Inflammatory macrophage treated with lipopolysaccharide for 1 hour (primary cell): ENCODE results near the gene ELMO1.
A peak's percentile ranks its signal among the peaks of the same experiment; 100 is the strongest.

Experiments used
- DNase-seq, 2 donors: peaks; one replicate each; pipeline ENCODE4 v3.0.0-alpha.2; 2020 to 2022

ELMO1 gene

GRCh38 chr7:37342688-37343471, 105.8 kb downstream of the ELMO1 start:
- DNase-seq, result peak; percentile 62 to 76

DNA sequence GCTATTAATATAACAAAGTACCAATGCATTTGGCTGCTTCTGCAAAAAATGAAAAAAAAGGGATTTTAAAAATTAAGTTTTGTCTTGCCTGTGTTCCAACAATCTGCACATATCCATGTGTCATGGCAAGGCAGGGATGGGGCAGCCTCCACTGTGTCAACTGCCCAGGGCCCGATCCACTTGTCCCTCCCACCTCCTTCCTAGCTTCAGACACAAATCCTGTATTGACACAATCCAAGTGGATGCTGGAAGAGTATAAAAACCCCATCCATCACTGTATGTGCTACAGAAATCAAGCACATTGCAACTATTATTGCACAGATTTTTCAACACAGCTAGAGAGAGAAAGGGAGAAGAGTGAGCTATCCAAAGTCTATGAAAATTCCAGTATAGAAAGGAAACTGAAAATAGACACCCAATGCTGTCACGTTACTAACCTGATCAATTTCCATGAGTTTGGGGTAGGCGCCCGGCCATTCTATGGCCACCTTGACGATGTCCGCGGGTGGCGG, 106.4 kb downstream of the ELMO1 start:
- peak in 1 of 2 donors; percentile 57 for DNase-seq

GRCh38 chr7:37341033-37341630, 107.5 kb downstream of the ELMO1 start:
- no peak for DNase-seq

DNA sequence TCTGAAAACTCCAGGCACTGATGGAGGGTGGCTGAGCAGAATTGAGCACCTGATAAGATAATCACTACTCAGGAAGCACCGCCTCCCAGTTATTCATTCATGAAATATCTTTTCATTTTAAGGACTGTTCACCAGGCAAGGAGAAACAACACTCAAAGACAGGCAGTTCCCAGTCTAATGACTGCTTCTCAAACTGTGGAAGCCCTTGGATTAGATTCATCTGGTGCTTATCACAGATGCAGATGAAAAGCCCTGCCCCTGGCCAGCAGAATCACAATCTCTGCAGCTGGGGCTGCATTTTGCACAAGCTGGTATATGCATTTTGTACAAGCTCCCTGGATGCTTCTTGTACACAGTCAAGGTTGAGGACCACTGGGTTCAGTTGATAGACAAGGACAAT, 109.7 kb downstream of the ELMO1 start:
- no peak for DNase-seq

- DNase-seq, result no peak
Observed at GRCh38 chr7:37337522-37337921, 111.1 kb downstream of the ELMO1 start.

- DNase-seq, result peak; percentile 73 to 74
Observed at GRCh38 chr7:37336259-37336658, 112.4 kb downstream of the ELMO1 start.

GRCh38 chr7:37333075-37333474, 115.6 kb downstream of the ELMO1 start:
- DNase-seq, result no peak

GRCh38 chr7:37332243-37333016, 116.2 kb downstream of the ELMO1 start:
- DNase-seq, result no peak

- no peak for DNase-seq
Observed at GRCh38 chr7:37330775-37331174, 117.9 kb downstream of the ELMO1 start.

- DNase-seq, result no peak
Observed at GRCh38 chr7:37329940-37330339, 118.7 kb downstream of the ELMO1 start.

DNA sequence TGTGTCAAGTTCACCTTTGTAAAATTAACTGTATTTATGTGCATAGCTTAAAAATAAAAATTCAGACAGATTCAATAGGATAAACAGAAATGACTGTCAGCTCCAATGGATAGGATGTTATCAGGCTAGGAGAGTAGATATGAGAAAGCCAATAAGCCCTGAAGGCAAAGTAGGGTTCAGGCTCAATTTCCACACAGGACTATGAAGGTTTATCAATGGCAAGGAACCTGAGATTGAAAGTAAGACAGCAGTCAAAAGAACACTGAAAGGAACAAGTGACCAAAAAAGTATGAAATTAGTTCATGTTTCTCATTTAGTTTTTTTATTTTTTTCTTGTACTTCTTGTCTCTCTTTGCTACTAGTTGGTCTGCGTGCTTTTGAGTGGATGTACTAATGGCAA, 121.4 kb downstream of the ELMO1 start:
- no peak for DNase-seq

- no peak for DNase-seq
Observed at GRCh38 chr7:37323966-37324365, 124.7 kb downstream of the ELMO1 start.

- no peak for DNase-seq
Observed at GRCh38 chr7:37322831-37323230, 125.8 kb downstream of the ELMO1 start.

- peak; percentile 53 to 63 for DNase-seq
Observed at GRCh38 chr7:37320848-37321468, 127.7 kb downstream of the ELMO1 start.

DNA sequence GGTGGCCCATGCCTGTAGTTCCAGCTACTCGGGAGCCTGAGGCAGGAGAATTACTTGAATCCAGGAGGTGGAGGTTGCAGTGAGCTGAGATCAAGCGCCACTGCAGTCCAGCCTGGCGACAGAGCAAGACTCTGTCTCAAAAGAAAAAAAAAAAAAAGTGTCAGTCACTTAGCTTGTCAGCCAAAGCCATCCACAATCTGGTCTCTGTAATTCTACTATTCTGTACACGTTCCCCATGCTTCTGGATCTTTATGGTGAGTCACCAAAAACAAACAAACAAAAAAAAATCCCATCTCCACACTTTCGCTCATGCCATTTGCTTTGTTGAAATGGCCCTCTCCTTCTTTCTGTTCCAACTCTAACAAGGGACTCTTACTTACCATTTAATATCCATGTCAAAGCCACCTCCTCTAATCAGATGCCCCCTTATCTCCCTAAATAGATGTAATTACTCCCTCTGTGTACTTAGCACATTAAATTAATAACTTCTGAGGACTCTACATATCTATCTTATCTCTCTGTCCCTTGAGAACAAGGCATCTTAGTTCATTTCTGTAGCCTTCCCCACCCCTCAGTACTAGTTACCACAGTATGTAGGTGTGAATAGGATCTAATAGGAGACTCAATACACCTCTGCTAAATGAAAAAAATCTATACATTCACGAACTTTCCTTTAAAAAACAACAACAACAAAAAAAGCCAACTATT, 128.4 kb downstream of the ELMO1 start:
- DNase-seq, result no peak

DNA sequence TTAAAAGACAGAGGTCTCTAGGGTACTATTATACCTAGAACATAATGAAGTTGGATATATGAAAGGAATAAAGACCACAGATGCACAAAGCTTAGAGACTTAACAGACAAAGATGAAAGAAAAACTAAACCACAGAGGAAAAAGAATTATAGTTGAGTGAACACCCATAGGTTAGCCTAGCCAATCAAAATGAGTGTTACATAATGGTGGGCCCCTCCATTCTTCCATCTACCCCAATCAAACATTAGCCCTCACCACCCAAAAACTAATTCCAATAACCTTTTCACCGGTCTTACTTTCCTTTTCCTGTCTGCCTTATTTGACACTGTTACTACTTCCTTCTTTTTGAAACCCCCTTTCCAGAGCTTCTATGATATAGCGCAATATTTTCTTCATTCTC, 130.1 kb downstream of the ELMO1 start:
- DNase-seq, result no peak

GRCh38 chr7:37315772-37316715, 132.6 kb downstream of the ELMO1 start:
- peak; percentile 60 to 66 for DNase-seq

GRCh38 chr7:37312608-37313007, 136.1 kb downstream of the ELMO1 start:
- DNase-seq, result no peak

DNA sequence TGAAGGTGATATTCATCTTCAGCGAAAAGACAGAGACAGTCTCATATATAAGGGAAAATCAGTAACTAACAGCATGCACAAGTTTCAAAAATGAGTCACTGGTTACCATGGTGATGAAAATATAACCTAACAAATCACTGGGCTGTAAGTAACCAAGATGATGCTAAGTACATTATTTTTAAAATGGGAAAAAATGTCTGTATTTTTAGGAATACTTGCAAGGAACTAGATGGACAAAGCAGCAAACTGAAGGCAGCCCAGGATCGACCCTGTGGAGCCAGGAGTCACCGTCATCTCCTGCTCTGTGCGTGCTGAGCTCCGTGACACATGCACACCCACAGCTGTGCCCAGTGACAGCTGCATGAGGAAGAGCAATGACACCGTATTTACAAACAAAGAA, 137.3 kb downstream of the ELMO1 start:
- DNase-seq, result peak; percentile 59 to 78

DNA sequence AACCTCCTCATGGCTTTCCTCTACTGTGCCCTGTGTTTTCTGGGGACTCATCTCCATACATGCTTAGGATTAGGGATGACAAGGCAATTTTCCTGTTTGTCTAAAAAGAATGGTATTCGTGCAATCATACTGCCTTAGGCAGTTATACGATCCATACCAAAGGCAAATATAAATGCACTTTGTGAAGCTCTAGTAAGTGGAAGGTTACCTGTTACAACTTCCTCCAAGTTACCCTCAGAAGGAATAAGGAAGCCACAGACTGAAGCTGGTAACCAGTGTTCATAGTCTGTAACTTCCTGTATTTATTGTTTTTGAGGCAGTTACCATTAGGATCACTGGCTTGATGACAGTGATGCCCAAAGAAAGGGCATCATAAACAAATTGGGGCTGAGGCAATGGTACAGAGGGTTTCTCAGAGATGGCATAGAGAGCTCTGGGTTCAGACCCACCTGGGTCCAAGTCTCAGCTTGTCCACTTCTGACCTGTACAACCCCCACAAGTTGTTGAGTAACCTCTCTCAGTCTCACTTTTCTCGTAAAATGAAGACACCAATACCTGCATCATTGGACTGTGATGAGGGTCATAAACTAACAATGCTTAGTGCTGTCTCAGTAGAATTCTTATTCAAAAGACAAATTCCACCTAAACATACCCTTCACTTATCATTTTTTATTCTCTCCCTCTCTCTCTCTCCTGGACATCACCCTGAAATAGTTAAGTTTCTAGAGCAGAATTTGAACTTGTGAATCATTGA, 138.2 kb downstream of the ELMO1 start:
- DNase-seq, result peak; percentile 52 to 68

DNA sequence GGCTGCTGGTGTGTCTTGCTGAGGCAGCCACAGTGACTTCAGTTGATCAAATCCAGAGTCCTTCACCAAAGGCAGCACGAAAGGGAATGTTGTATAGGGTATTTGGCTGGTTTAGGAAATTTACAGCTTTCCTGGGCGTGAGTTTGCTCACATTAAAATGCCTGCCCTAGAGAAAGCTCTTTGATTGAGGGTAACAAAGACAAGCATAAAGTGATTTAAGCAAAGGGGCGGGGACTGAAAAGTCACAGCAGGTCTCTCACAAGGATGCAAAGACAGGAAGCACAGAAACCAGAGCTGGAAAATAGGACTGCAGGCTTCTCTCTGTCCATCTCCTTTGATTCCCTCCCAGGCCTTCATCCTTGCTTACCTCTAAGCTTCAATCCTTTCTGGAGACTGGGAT, 139.2 kb downstream of the ELMO1 start:
- DNase-seq, result no peak
